Measurements from ENCODE around the gene ADCY2.

The ADCY2 gene

GRCh38 chr5:7679663-7680062 lies 283.7 kb downstream of the ADCY2 start:
- H3K4me1 ChIP-seq (ENCODE audit: control insufficient read depth in 5 of 5, insufficient read depth in 5 of 5, low read length in 5 of 5), result no peaks in the 10 kb centered on the region
- no peaks in the 10 kb centered on the region for H3K36me3 ChIP-seq (ENCODE audit: control insufficient read depth in 5 of 5, insufficient read depth in 5 of 5, low read length in 5 of 5)
- no peak overlapping the region for H3K27ac ChIP-seq (ENCODE audit: low read depth, low read length)
- no peaks in the 10 kb centered on the region for H3K9me3 ChIP-seq (ENCODE audit: control insufficient read depth in 5 of 5, low read length in 5 of 5)
- H3K27me3 ChIP-seq (ENCODE audit: control insufficient read depth in 5 of 5, insufficient read depth in 4 of 5, low read length in 5 of 5), result peaks cover 0 to 3% (median 0%) of the 10 kb centered on the region in 5 donors
- no peak overlapping the region for H3K4me3 ChIP-seq (ENCODE audit: low read depth in 1 of 5, low read length in 5 of 5)
- H3K9ac ChIP-seq (ENCODE audit: low read length in 5 of 5), result no peak overlapping the region

GRCh38 chr5:7680260-7680659 lies 284.3 kb downstream of the ADCY2 start:
- H3K4me1 ChIP-seq (ENCODE audit: control insufficient read depth in 5 of 5, insufficient read depth in 5 of 5, low read length in 5 of 5), result no peaks in the 10 kb centered on the region
- no peak overlapping the region for H3K9ac ChIP-seq (ENCODE audit: low read length in 5 of 5)
- H3K4me3 ChIP-seq (ENCODE audit: low read depth in 1 of 5, low read length in 5 of 5), result no peak overlapping the region
- peaks cover 0 to 3% (median 0%) of the 10 kb centered on the region in 5 donors for H3K27me3 ChIP-seq (ENCODE audit: control insufficient read depth in 5 of 5, insufficient read depth in 4 of 5, low read length in 5 of 5)
- H3K36me3 ChIP-seq (ENCODE audit: control insufficient read depth in 5 of 5, insufficient read depth in 5 of 5, low read length in 5 of 5), result no peaks in the 10 kb centered on the region
- no peak overlapping the region for H3K27ac ChIP-seq (ENCODE audit: low read depth, low read length)
- H3K9me3 ChIP-seq (ENCODE audit: control insufficient read depth in 5 of 5, low read length in 5 of 5), result no peaks in the 10 kb centered on the region

- Histone ChIP-seq H3K27me3 (ENCODE audit: control insufficient read depth in 5 of 5, insufficient read depth in 4 of 5, low read length in 5 of 5) (peaks cover 0 to 3% (median 0%) of the 10 kb centered on the region in 5 donors), H3K9ac (ENCODE audit: low read length in 5 of 5) (no peak overlapping the region), H3K4me1 (ENCODE audit: control insufficient read depth in 5 of 5, insufficient read depth in 5 of 5, low read length in 5 of 5) (no peaks in the 10 kb centered on the region), H3K4me3 (ENCODE audit: low read depth in 1 of 5, low read length in 5 of 5) (no peak overlapping the region), H3K36me3 (ENCODE audit: control insufficient read depth in 5 of 5, insufficient read depth in 5 of 5, low read length in 5 of 5) (no peaks in the 10 kb centered on the region), H3K27ac (ENCODE audit: low read depth, low read length) (no peak overlapping the region), H3K9me3 (ENCODE audit: control insufficient read depth in 5 of 5, low read length in 5 of 5) (no peaks in the 10 kb centered on the region)
Observed at GRCh38 chr5:7682379-7682778, 286.4 kb downstream of the ADCY2 start.

GRCh38 chr5:7683753-7684152 lies 287.8 kb downstream of the ADCY2 start:
- H3K27me3 ChIP-seq (ENCODE audit: control insufficient read depth in 5 of 5, insufficient read depth in 4 of 5, low read length in 5 of 5), result peaks cover 0 to 6% (median 0%) of the 10 kb centered on the region in 5 donors
- no peak overlapping the region for H3K4me3 ChIP-seq (ENCODE audit: low read depth in 1 of 5, low read length in 5 of 5)
- H3K4me1 ChIP-seq (ENCODE audit: control insufficient read depth in 5 of 5, insufficient read depth in 5 of 5, low read length in 5 of 5), result no peaks in the 10 kb centered on the region
- H3K9me3 ChIP-seq (ENCODE audit: control insufficient read depth in 5 of 5, low read length in 5 of 5), result no peaks in the 10 kb centered on the region
- no peak overlapping the region for H3K9ac ChIP-seq (ENCODE audit: low read length in 5 of 5)
- no peaks in the 10 kb centered on the region for H3K36me3 ChIP-seq (ENCODE audit: control insufficient read depth in 5 of 5, insufficient read depth in 5 of 5, low read length in 5 of 5)
- no peak overlapping the region for H3K27ac ChIP-seq (ENCODE audit: low read depth, low read length)

- Histone ChIP-seq H3K4me3 (ENCODE audit: low read depth in 1 of 5, low read length in 5 of 5) (no peak overlapping the region), H3K9me3 (ENCODE audit: control insufficient read depth in 5 of 5, low read length in 5 of 5) (no peaks in the 10 kb centered on the region), H3K36me3 (ENCODE audit: control insufficient read depth in 5 of 5, insufficient read depth in 5 of 5, low read length in 5 of 5) (no peaks in the 10 kb centered on the region), H3K9ac (ENCODE audit: low read length in 5 of 5) (no peak overlapping the region), H3K27ac (ENCODE audit: low read depth, low read length) (no peak overlapping the region), H3K4me1 (ENCODE audit: control insufficient read depth in 5 of 5, insufficient read depth in 5 of 5, low read length in 5 of 5) (no peaks in the 10 kb centered on the region), H3K27me3 (ENCODE audit: control insufficient read depth in 5 of 5, insufficient read depth in 4 of 5, low read length in 5 of 5) (peaks cover 0 to 6% (median 0%) of the 10 kb centered on the region in 5 donors)
Observed at GRCh38 chr5:7684826-7685225, 288.9 kb downstream of the ADCY2 start.

- H3K9ac ChIP-seq (ENCODE audit: low read length in 5 of 5), result no peak overlapping the region
Observed at GRCh38 chr5:7686794-7687193, 290.9 kb downstream of the ADCY2 start.

GRCh38 chr5:7690557-7690956 lies 294.6 kb downstream of the ADCY2 start:
- no peaks in the 10 kb centered on the region for H3K9me3 ChIP-seq (ENCODE audit: control insufficient read depth in 5 of 5, low read length in 5 of 5)
- H3K36me3 ChIP-seq (ENCODE audit: control insufficient read depth in 5 of 5, insufficient read depth in 5 of 5, low read length in 5 of 5), result no peaks in the 10 kb centered on the region
- H3K9ac ChIP-seq (ENCODE audit: low read length in 5 of 5), result no peak overlapping the region
- peaks cover 0 to 3% (median 0%) of the 10 kb centered on the region in 5 donors for H3K27me3 ChIP-seq (ENCODE audit: control insufficient read depth in 5 of 5, insufficient read depth in 4 of 5, low read length in 5 of 5)
- no peak overlapping the region for H3K4me3 ChIP-seq (ENCODE audit: low read depth in 1 of 5, low read length in 5 of 5)
- no peaks in the 10 kb centered on the region for H3K4me1 ChIP-seq (ENCODE audit: control insufficient read depth in 5 of 5, insufficient read depth in 5 of 5, low read length in 5 of 5)
- no peak overlapping the region for H3K27ac ChIP-seq (ENCODE audit: low read depth, low read length)

More at GRCh38 chr5:7686794-7687193, 290.9 kb downstream of the ADCY2 start:
- Histone ChIP-seq H3K27ac (ENCODE audit: low read depth, low read length) (no peak overlapping the region), H3K27me3 (ENCODE audit: control insufficient read depth in 5 of 5, insufficient read depth in 4 of 5, low read length in 5 of 5) (peaks cover 0 to 6% (median 0%) of the 10 kb centered on the region in 5 donors), H3K4me3 (ENCODE audit: low read depth in 1 of 5, low read length in 5 of 5) (no peak overlapping the region), H3K4me1 (ENCODE audit: control insufficient read depth in 5 of 5, insufficient read depth in 5 of 5, low read length in 5 of 5) (no peaks in the 10 kb centered on the region), H3K9me3 (ENCODE audit: control insufficient read depth in 5 of 5, low read length in 5 of 5) (no peaks in the 10 kb centered on the region), H3K36me3 (ENCODE audit: control insufficient read depth in 5 of 5, insufficient read depth in 5 of 5, low read length in 5 of 5) (no peaks in the 10 kb centered on the region)

GRCh38 chr5:7705261-7705660 lies 309.3 kb downstream of the ADCY2 start:
- no peak overlapping the region for H3K4me3 ChIP-seq (ENCODE audit: low read depth in 1 of 5, low read length in 5 of 5)
- no peak overlapping the region for H3K9ac ChIP-seq (ENCODE audit: low read length in 5 of 5)
- no peak overlapping the region for H3K27ac ChIP-seq (ENCODE audit: low read depth, low read length)
- no peaks in the 10 kb centered on the region for H3K4me1 ChIP-seq (ENCODE audit: control insufficient read depth in 5 of 5, insufficient read depth in 5 of 5, low read length in 5 of 5)
- H3K27me3 ChIP-seq (ENCODE audit: control insufficient read depth in 5 of 5, insufficient read depth in 4 of 5, low read length in 5 of 5), result peaks cover 0 to 3% (median 0%) of the 10 kb centered on the region in 5 donors
- H3K36me3 ChIP-seq (ENCODE audit: control insufficient read depth in 5 of 5, insufficient read depth in 5 of 5, low read length in 5 of 5), result no peaks in the 10 kb centered on the region
- H3K9me3 ChIP-seq (ENCODE audit: control insufficient read depth in 5 of 5, low read length in 5 of 5), result peaks cover 0 to 3% (median 0%) of the 10 kb centered on the region in 5 donors

GRCh38 chr5:7705736-7706135 lies 309.8 kb downstream of the ADCY2 start:
- no peak overlapping the region for H3K27ac ChIP-seq (ENCODE audit: low read depth, low read length)
- no peak overlapping the region for H3K4me3 ChIP-seq (ENCODE audit: low read depth in 1 of 5, low read length in 5 of 5)
- peaks cover 0 to 3% (median 0%) of the 10 kb centered on the region in 5 donors for H3K9me3 ChIP-seq (ENCODE audit: control insufficient read depth in 5 of 5, low read length in 5 of 5)
- no peak overlapping the region for H3K9ac ChIP-seq (ENCODE audit: low read length in 5 of 5)
- no peaks in the 10 kb centered on the region for H3K4me1 ChIP-seq (ENCODE audit: control insufficient read depth in 5 of 5, insufficient read depth in 5 of 5, low read length in 5 of 5)
- H3K27me3 ChIP-seq (ENCODE audit: control insufficient read depth in 5 of 5, insufficient read depth in 4 of 5, low read length in 5 of 5), result peaks cover 0 to 3% (median 0%) of the 10 kb centered on the region in 5 donors
- H3K36me3 ChIP-seq (ENCODE audit: control insufficient read depth in 5 of 5, insufficient read depth in 5 of 5, low read length in 5 of 5), result no peaks in the 10 kb centered on the region

- H3K4me1 ChIP-seq (ENCODE audit: control insufficient read depth in 5 of 5, insufficient read depth in 5 of 5, low read length in 5 of 5), result no peaks in the 10 kb centered on the region
- no peaks in the 10 kb centered on the region for H3K36me3 ChIP-seq (ENCODE audit: control insufficient read depth in 5 of 5, insufficient read depth in 5 of 5, low read length in 5 of 5)
- no peak overlapping the region for H3K4me3 ChIP-seq (ENCODE audit: low read depth in 1 of 5, low read length in 5 of 5)
- H3K9ac ChIP-seq (ENCODE audit: low read length in 5 of 5), result no peak overlapping the region
- no peak overlapping the region for H3K27ac ChIP-seq (ENCODE audit: low read depth, low read length)
- peaks cover 0 to 3% (median 0%) of the 10 kb centered on the region in 5 donors for H3K9me3 ChIP-seq (ENCODE audit: control insufficient read depth in 5 of 5, low read length in 5 of 5)
- H3K27me3 ChIP-seq (ENCODE audit: control insufficient read depth in 5 of 5, insufficient read depth in 4 of 5, low read length in 5 of 5), result peaks cover 0 to 3% (median 0%) of the 10 kb centered on the region in 5 donors
Observed at GRCh38 chr5:7706256-7706655, 310.3 kb downstream of the ADCY2 start.

GRCh38 chr5:7714119-7714518 lies 318.2 kb downstream of the ADCY2 start:
- Histone ChIP-seq H3K27ac (ENCODE audit: low read depth, low read length) (no peak overlapping the region), H3K4me1 (ENCODE audit: control insufficient read depth in 5 of 5, insufficient read depth in 5 of 5, low read length in 5 of 5) (no peaks in the 10 kb centered on the region), H3K9ac (ENCODE audit: low read length in 5 of 5) (no peak overlapping the region), H3K36me3 (ENCODE audit: control insufficient read depth in 5 of 5, insufficient read depth in 5 of 5, low read length in 5 of 5) (no peaks in the 10 kb centered on the region), H3K4me3 (ENCODE audit: low read depth in 1 of 5, low read length in 5 of 5) (no peak overlapping the region), H3K27me3 (ENCODE audit: control insufficient read depth in 5 of 5, insufficient read depth in 4 of 5, low read length in 5 of 5) (no peaks in the 10 kb centered on the region), H3K9me3 (ENCODE audit: control insufficient read depth in 5 of 5, low read length in 5 of 5) (no peaks in the 10 kb centered on the region)

Measured in subcutaneous abdominal adipose tissue (tissue), 5 donors.